ENCODE results near the gene NPPC.
"Not testable (repeated sequence)": the region's sequence is repeated elsewhere in the genome, so short reads cannot be mapped to it uniquely, and the experiment has no call there.

NPPC gene

DNA sequence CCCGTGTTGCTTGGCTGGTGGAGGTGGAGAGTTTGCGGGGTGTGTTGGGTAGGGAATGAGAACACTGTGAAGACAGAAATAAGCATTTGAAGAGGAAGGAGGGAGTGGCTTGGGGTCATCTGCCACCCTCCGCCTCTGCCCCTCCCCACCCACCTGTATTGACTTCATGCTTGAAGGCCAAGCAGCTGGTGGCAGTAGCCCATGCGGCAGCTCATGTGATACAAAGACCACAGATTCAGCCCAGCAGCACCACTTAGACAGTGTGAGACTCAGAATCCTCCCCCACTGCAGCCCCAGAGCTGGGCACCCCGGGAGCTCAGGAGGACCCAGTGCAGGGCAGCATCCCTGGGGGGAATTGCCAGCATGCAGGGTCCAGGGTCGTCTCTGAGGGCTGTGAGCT lies 15.4 kb downstream of the NPPC start:
- TF ChIP-seq, protein P1, sequence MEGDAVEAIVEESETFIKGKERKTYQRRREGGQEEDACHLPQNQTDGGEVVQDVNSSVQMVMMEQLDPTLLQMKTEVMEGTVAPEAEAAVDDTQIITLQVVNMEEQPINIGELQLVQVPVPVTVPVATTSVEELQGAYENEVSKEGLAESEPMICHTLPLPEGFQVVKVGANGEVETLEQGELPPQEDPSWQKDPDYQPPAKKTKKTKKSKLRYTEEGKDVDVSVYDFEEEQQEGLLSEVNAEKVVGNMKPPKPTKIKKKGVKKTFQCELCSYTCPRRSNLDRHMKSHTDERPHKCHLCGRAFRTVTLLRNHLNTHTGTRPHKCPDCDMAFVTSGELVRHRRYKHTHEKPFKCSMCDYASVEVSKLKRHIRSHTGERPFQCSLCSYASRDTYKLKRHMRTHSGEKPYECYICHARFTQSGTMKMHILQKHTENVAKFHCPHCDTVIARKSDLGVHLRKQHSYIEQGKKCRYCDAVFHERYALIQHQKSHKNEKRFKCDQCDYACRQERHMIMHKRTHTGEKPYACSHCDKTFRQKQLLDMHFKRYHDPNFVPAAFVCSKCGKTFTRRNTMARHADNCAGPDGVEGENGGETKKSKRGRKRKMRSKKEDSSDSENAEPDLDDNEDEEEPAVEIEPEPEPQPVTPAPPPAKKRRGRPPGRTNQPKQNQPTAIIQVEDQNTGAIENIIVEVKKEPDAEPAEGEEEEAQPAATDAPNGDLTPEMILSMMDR (IDR thresholded peaks at IDR 0.05; ENCODE audit: insufficient read depth, low read length, missing control alignments) = no peak
- CTCF ChIA-PET = interaction anchor here (1.1 to 3.1 kb wide), 7 partner anchors 10 to 529 kb away, joined by 3 to 10 read pairs (median 8); no protein-coding TSS in a partner anchor
- DNase-seq (ENCODE audit: low read depth, low spot score) = no peak
- POLR2A ChIA-PET = no interaction called here
- no peak overlapping the region for H3K4me3 ChIP-seq (ENCODE audit: low read depth, low read length)

DNA sequence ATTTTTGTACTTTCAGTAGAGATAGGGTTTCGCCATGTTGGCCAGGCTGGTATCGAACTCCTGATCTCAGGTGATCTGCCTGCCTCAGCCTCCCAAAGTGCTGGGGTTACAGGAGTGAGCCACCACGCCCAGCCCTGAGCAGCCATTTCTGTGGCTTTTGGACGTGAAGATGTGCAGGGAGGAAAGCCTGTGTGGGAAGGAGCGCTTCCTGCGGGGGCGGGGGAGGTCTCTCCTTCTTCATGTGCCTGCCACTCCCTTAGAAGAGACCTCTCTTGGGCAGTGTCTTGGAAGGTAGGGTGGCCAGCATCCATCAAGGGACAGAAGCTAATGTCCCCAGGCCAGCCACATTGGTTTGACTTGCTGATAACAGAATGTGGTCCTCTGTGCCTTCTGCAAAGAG lies 16.0 kb downstream of the NPPC start:
- CTCF ChIA-PET = interaction anchor here (1.2 to 6.5 kb wide), 5 partner anchors 11 to 416 kb away, joined by 3 to 64 read pairs (median 9); no protein-coding TSS in a partner anchor
- DNase-seq (ENCODE audit: low read depth, low spot score); H3K4me3 ChIP-seq (ENCODE audit: low read depth, low read length); POLR2A ChIA-PET: not testable (repeated sequence)

DNA sequence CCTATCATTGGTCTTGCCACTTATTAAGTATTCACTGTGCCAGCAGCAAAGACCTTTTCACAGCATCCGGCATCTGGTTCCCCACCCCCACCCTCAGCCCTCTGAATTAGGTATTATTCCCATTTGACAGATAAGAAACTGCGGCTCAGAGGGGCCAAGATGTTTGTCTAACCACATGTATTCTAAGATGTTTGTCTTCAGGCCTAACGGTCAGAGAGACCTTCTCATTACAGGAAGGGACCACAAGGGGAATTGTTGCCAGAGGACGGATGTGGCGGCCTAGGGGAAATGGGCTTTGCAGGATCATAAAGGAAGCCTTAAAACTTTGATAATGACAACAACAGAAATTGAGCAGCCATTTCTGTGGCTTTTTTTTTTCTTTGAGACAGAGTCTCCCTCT lies 16.6 kb downstream of the NPPC start:
- ChIA-PET POLR2A (no interaction called here), CTCF (interaction anchor here (1.0 to 12.9 kb wide), 4 partner anchors 9 to 415 kb away, joined by 5 to 222 read pairs (median 37); no protein-coding TSS in a partner anchor)
- H3K4me3 ChIP-seq (ENCODE audit: low read depth, low read length) = no peak overlapping the region
- TF ChIP-seq, protein P1 (IDR thresholded peaks at IDR 0.05; ENCODE audit: insufficient read depth, low read length, missing control alignments) = no peak
- DNase-seq (ENCODE audit: low read depth, low spot score) = no peak

DNA sequence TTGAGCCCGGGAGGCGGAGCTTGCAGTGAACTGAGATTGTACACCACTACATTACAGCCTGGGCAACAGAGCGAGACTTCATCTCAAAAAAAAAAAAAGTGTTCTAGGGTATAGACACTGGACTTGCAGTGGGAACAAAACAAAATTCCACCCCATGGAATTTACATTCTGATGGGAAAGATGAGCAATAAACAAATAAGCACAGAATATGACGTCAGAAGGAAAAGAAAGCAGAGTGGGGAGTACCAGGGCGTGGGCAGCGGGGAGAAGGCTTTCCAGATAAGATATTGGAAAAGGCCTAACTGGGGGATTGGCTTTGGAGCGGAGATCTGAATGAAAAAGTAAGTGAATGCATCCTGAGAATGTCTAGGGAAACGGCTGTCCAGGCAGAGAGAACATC lies 17.6 kb downstream of the NPPC start:
- POLR2A ChIA-PET = no interaction called here

DNA sequence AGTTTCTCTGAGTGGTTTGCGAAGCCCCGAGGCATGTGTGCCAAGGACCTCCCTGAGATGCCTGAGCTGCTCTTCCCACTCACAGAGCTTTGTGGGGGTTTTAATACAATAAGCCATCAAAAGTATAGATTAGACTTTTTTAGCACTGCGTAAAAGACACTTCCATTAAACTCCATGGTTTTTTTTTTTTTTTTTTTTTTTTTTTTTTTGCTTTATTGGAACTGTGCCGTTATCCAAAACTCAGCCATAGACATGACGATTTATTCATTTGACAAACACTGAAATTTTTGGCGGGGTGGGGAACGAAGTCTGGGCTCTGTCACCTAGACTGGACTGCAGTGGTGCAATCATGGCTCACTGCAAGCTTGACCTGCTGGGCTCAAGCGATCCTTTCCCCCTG lies 18.4 kb downstream of the NPPC start:
- POLR2A ChIA-PET = no interaction called here
- H3K4me3 ChIP-seq (ENCODE audit: low read depth, low read length) = no peak overlapping the region
- CTCF ChIA-PET = interaction anchor here (0.6 to 12.9 kb wide), 15 partner anchors 9 to 616 kb away, joined by 3 to 222 read pairs (median 6); no protein-coding TSS in a partner anchor
- DNase-seq (ENCODE audit: low read depth, low spot score) = no peak
- TF ChIP-seq, protein P1 (IDR thresholded peaks at IDR 0.05; ENCODE audit: insufficient read depth, low read length, missing control alignments) = no peak

More for the DNA sequence above, 17.6 kb downstream of the NPPC start:
- H3K4me3 ChIP-seq (ENCODE audit: low read depth, low read length) = no peak overlapping the region
- CTCF ChIA-PET = interaction anchor here (0.6 to 12.9 kb wide), 9 partner anchors 8 to 532 kb away, joined by 3 to 222 read pairs (median 17); no protein-coding TSS in a partner anchor
- TF ChIP-seq, protein P1 (IDR thresholded peaks at IDR 0.05; ENCODE audit: insufficient read depth, low read length, missing control alignments) = no peak
- DNase-seq (ENCODE audit: low read depth, low spot score) = no peak

DNA sequence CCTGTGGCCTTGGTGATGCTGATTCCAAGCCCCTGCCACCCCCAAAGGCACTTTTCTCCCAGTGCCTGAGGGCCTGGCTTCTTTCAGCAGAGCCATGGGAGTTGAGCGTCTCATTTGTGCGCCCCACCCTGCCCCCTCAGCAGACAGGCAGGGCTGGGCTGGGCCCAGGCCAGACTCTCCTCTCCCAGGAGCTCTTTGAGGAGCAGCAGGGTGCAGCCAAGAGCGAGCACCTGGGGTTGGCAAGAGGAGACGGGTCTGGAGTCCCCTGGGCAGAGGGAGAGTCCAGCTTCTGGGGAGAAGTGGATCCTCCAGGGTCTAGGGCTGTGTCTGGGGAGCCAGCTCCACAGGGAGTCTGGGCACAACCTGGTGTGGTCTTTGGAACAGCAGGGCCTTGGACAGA lies 21.2 kb downstream of the NPPC start:
- TF ChIP-seq, protein P1 (IDR thresholded peaks at IDR 0.05; ENCODE audit: insufficient read depth, low read length, missing control alignments) = no peak
- CTCF ChIA-PET = interaction anchor here (0.8 to 12.9 kb wide), 12 partner anchors 9 to 535 kb away, joined by 3 to 222 read pairs (median 10); no protein-coding TSS in a partner anchor
- H3K4me3 ChIP-seq (ENCODE audit: low read depth, low read length) = no peak overlapping the region
- no peak for DNase-seq (ENCODE audit: low read depth, low spot score)
- POLR2A ChIA-PET = no interaction called here

DNA sequence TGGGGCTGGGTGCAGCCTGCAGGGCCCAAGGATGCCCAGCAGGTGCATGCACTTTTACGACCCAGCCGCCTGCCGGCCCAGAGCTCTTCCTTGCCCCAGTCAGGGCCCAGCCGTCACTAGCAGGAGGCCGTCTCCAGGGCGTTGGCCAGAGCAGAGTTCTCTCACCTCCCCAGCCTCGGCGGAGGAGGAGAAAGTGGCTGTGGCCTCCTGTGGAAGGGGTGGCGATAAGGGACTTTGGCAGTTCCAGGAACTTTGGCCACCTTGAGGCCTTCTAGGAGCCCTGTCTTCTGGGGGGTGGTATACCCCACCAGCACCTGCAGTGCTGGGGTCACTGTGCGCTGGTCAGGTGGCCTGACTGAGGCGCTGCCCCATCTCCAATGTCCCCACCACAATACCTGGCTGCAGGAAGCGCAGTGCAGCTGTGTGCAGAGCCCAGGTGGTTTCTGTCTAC lies 22.0 kb downstream of the NPPC start:
- ChIA-PET POLR2A (no interaction called here), CTCF (interaction anchor here (3.4 to 12.9 kb wide), 5 partner anchors 18 to 536 kb away, joined by 12 to 222 read pairs (median 60); no protein-coding TSS in a partner anchor)
- no peak for DNase-seq (ENCODE audit: low read depth, low spot score)
- H3K4me3 ChIP-seq (ENCODE audit: low read depth, low read length) = no peak overlapping the region
- TF ChIP-seq, protein P1 (IDR thresholded peaks at IDR 0.05; ENCODE audit: insufficient read depth, low read length, missing control alignments) = no peak
